HEK293 (cell line): Measurements from ENCODE around the gene LIN54.

Source experiments
- CTCF ChIP-seq: fragments of 450-650 bp; formaldehyde crosslinking; IDR thresholded peaks from 2 replicates; pipeline ENCODE4 v1.5.1; 2016; ENCODE audit warnings: missing biosample characterization, missing genetic modification characterization
- EGR2 ChIP-seq: fragments of 450-650 bp; formaldehyde crosslinking; IDR thresholded peaks from 2 replicates; pipeline ENCODE4 v1.5.1; 2016; ENCODE audit warnings: low read depth, missing biosample characterization, missing genetic modification characterization
- HOXD13 ChIP-seq: sonication (generic); formaldehyde crosslinking; IDR thresholded peaks from 2 replicates; pipeline ENCODE4 v1.8.0; 2022; ENCODE audit warnings: missing genetic modification reagents, borderline replicate concordance
- KLF9 ChIP-seq: fragments of 450-650 bp; formaldehyde crosslinking; IDR thresholded peaks from 2 replicates; pipeline ENCODE4 v1.5.1; 2016; ENCODE audit warnings: missing biosample characterization, missing genetic modification characterization, low read depth
- WT1 ChIP-seq: fragments of 450-650 bp; formaldehyde crosslinking; IDR thresholded peaks from 2 replicates; pipeline ENCODE4 v1.5.1; 2016; ENCODE audit warnings: missing biosample characterization, missing genetic modification characterization
- YY1 ChIP-seq: fragments of 450-650 bp; formaldehyde crosslinking; IDR thresholded peaks from 2 replicates; pipeline ENCODE4 v1.5.1; 2018; ENCODE audit warnings: missing biosample characterization, missing genetic modification characterization
- ZBTB17 ChIP-seq: fragments of 450-650 bp; formaldehyde crosslinking; IDR thresholded peaks from 2 replicates; pipeline ENCODE4 v1.5.1; 2016; ENCODE audit warnings: missing biosample characterization, missing genetic modification characterization
- ZBTB48 ChIP-seq: fragments of 450-650 bp; formaldehyde crosslinking; IDR thresholded peaks from 2 replicates; pipeline ENCODE4 v1.5.1; 2016; ENCODE audit warnings: missing biosample characterization, missing genetic modification characterization
- ZNF112 ChIP-seq: fragments of 450-650 bp; formaldehyde crosslinking; IDR thresholded peaks from 2 replicates; pipeline ENCODE4 v1.5.0; 2017; ENCODE audit warnings: missing biosample characterization, missing genetic modification characterization
- ZNF148 ChIP-seq: fragments of 450-650 bp; formaldehyde crosslinking; IDR thresholded peaks from 2 replicates; pipeline ENCODE4 v1.5.0; 2017; ENCODE audit warnings: missing biosample characterization, missing genetic modification characterization, borderline replicate concordance
- ZNF16 ChIP-seq: fragments of 450-650 bp; formaldehyde crosslinking; IDR thresholded peaks from 2 replicates; pipeline ENCODE4 v1.5.1; 2016; ENCODE audit warnings: low read depth, missing biosample characterization, missing genetic modification characterization
- ZNF174 ChIP-seq: fragments of 450-650 bp; formaldehyde crosslinking; IDR thresholded peaks from 2 replicates; pipeline ENCODE4 v1.5.0; 2017; ENCODE audit warnings: missing biosample characterization, mild to moderate bottlenecking, missing genetic modification characterization
- ZNF423 ChIP-seq: fragments of 450-650 bp; formaldehyde crosslinking; IDR thresholded peaks from 2 replicates; pipeline ENCODE4 v1.5.1; 2016; ENCODE audit warnings: missing biosample characterization, missing genetic modification characterization
- ZNF449 ChIP-seq: fragments of 450-650 bp; formaldehyde crosslinking; IDR thresholded peaks from 2 replicates; pipeline ENCODE4 v1.5.1; 2017; ENCODE audit warnings: missing biosample characterization, mild to moderate bottlenecking, missing genetic modification characterization, moderate library complexity
- ZNF558 ChIP-seq: fragments of 450-650 bp; formaldehyde crosslinking; IDR thresholded peaks from 2 replicates; pipeline ENCODE4 v1.5.1; 2016; ENCODE audit warnings: missing biosample characterization, missing genetic modification characterization
- ZNF585B ChIP-seq: fragments of 450-650 bp; formaldehyde crosslinking; IDR thresholded peaks from 2 replicates; pipeline ENCODE4 v1.5.1; 2016; ENCODE audit warnings: missing biosample characterization, missing genetic modification characterization
- ZNF621 ChIP-seq: fragments of 450-650 bp; formaldehyde crosslinking; IDR thresholded peaks from 2 replicates; pipeline ENCODE4 v1.5.1; 2017; ENCODE audit warnings: missing biosample characterization, missing genetic modification characterization
- ZNF623 ChIP-seq: fragments of 450-650 bp; formaldehyde crosslinking; IDR thresholded peaks from 2 replicates; pipeline ENCODE4 v1.5.1; 2016; ENCODE audit warnings: missing biosample characterization, missing genetic modification characterization
- ZNF76 ChIP-seq: fragments of 450-650 bp; formaldehyde crosslinking; IDR thresholded peaks from 2 replicates; pipeline ENCODE4; 2016; ENCODE audit warnings: low read depth, missing biosample characterization, missing genetic modification characterization, borderline replicate concordance
- ZNF777 ChIP-seq: fragments of 450-650 bp; formaldehyde crosslinking; IDR thresholded peaks from 2 replicates; pipeline ENCODE4 v1.5.1; 2017; ENCODE audit warnings: missing biosample characterization, missing genetic modification characterization, borderline replicate concordance
- TF ChIP-seq, protein P1 (sequence below): fragments of 450-650 bp; formaldehyde crosslinking; IDR thresholded peaks from 2 replicates; pipeline ENCODE4 v1.5.1; 2016; ENCODE audit warnings: missing biosample characterization, missing genetic modification characterization, borderline replicate concordance
- TF ChIP-seq, protein P2 (sequence below): fragments of 450-650 bp; formaldehyde crosslinking; IDR thresholded peaks from 2 replicates; pipeline ENCODE4 v1.5.1; 2017; ENCODE audit warnings: missing biosample characterization, missing genetic modification characterization
- TF ChIP-seq, protein P3 (sequence below): fragments of 450-650 bp; formaldehyde crosslinking; IDR thresholded peaks from 2 replicates; pipeline ENCODE4 v1.5.1; 2017; ENCODE audit warnings: missing biosample characterization, missing genetic modification characterization

Gene LIN54

GRCh38 chr4:83034630-83035494, 24.2 kb upstream of the LIN54 start, which contains the start of gene COPS4 (continued):
- TF ChIP-seq HOXD13 (CRISPR knock-in tag) (peak; percentile 61; the same call in 1 of the 2 replicates), ZNF621 (tag by site-specific recombination) (no peak), ZNF623 (no peak), ZNF423 (tag by site-specific recombination) (no peak), ZNF174 (tag by site-specific recombination) (no peak), CTCF (0 out of 2 replicates have a peak, but pooled peaks have one; percentile 17), ZNF112 (no peak), ZNF148 (tag by site-specific recombination) (peak; percentile 33; the same call in 1 of the 2 replicates), ZNF76 (peak; percentile 84), ZBTB17 (tag by site-specific recombination) (peak; percentile 99), KLF9 (peak; percentile 76), ZNF777 (tag by site-specific recombination) (peak; percentile 89), ZNF585B (tag by site-specific recombination) (no peak), ZNF449 (tag by site-specific recombination) (peak; percentile 85; the same call in 1 of the 2 replicates), WT1 (tag by site-specific recombination) (no peak), YY1 (tag by site-specific recombination) (peak; percentile 75), ZNF558 (tag by site-specific recombination) (no peak; the same call in 1 of the 2 replicates), ZNF16 (tag by site-specific recombination) (no peak), EGR2 (tag by site-specific recombination) (peak; percentile 76), ZBTB48 (tag by site-specific recombination) (peak; percentile 79; the same call in 1 of the 2 replicates)
- TF ChIP-seq, protein P1, sequence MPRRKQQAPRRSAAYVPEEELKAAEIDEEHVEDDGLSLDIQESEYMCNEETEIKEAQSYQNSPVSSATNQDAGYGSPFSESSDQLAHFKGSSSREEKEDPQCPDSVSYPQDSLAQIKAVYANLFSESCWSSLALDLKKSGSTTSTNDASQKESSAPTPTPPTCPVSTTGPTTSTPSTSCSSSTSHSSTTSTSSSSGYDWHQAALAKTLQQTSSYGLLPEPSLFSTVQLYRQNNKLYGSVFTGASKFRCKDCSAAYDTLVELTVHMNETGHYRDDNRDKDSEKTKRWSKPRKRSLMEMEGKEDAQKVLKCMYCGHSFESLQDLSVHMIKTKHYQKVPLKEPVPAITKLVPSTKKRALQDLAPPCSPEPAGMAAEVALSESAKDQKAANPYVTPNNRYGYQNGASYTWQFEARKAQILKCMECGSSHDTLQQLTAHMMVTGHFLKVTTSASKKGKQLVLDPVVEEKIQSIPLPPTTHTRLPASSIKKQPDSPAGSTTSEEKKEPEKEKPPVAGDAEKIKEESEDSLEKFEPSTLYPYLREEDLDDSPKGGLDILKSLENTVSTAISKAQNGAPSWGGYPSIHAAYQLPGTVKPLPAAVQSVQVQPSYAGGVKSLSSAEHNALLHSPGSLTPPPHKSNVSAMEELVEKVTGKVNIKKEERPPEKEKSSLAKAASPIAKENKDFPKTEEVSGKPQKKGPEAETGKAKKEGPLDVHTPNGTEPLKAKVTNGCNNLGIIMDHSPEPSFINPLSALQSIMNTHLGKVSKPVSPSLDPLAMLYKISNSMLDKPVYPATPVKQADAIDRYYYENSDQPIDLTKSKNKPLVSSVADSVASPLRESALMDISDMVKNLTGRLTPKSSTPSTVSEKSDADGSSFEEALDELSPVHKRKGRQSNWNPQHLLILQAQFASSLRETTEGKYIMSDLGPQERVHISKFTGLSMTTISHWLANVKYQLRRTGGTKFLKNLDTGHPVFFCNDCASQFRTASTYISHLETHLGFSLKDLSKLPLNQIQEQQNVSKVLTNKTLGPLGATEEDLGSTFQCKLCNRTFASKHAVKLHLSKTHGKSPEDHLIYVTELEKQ (tag by site-specific recombination) = peak; percentile 15; the same call in 1 of the 2 replicates
- TF ChIP-seq, protein P2, sequence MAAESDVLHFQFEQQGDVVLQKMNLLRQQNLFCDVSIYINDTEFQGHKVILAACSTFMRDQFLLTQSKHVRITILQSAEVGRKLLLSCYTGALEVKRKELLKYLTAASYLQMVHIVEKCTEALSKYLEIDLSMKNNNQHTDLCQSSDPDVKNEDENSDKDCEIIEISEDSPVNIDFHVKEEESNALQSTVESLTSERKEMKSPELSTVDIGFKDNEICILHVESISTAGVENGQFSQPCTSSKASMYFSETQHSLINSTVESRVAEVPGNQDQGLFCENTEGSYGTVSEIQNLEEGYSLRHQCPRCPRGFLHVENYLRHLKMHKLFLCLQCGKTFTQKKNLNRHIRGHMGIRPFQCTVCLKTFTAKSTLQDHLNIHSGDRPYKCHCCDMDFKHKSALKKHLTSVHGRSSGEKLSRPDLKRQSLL (tag by site-specific recombination) = peak; percentile 88
- TF ChIP-seq, protein P3, sequence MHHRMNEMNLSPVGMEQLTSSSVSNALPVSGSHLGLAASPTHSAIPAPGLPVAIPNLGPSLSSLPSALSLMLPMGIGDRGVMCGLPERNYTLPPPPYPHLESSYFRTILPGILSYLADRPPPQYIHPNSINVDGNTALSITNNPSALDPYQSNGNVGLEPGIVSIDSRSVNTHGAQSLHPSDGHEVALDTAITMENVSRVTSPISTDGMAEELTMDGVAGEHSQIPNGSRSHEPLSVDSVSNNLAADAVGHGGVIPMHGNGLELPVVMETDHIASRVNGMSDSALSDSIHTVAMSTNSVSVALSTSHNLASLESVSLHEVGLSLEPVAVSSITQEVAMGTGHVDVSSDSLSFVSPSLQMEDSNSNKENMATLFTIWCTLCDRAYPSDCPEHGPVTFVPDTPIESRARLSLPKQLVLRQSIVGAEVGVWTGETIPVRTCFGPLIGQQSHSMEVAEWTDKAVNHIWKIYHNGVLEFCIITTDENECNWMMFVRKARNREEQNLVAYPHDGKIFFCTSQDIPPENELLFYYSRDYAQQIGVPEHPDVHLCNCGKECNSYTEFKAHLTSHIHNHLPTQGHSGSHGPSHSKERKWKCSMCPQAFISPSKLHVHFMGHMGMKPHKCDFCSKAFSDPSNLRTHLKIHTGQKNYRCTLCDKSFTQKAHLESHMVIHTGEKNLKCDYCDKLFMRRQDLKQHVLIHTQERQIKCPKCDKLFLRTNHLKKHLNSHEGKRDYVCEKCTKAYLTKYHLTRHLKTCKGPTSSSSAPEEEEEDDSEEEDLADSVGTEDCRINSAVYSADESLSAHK (tag by site-specific recombination) = 0 out of 2 replicates have a peak, but pooled peaks have one; percentile 8
